ENCODE measurements around the gene HOXC4.

HOXC4 gene

DNA sequence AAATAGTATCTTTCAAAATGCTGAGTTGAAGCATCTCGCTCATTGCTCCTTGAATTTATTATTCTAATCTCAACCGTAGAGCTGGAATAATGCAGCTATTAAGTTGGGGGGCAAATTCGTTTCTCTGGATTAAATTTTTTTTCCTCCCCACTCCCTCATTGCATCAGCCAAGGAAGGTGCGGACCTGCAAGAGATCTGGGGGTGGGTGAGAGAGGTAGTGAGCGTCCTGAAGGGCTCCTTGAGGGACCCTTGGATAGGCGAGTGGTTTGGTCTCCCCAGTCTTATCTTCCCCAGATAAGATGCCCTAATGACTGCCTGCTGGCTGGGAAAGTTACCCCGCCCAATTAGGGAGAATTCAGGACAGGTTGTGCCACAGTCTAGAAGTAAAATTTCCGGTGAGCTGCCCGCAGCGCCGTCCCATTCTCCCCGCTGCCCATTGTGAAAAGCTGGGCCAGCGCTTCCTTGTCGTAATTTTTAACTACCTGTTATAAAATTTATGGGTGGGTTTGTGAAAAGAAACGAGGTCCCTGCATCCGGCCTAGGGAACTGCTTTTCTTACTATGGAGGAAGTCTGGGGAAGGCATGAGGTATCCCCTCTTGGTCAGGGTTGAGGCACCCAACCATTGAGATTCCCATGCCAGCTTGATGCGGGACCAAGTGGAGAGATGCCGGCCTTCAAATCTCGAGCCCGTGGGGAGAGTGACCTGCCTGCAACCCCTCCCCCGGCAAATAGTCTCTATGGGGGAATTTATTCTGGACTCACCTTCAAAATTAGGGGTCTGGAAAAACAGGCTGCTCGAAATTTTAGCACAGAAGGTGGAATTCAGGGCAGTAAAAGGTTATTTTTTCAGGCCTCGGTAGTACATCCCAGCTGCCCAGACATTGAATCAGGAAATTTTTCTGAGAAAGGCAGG is 38.4 kb upstream of the HOXC4 start:
- DNase-seq (ENCODE audit: low read depth, low spot score), result no peak

- DNase-seq (ENCODE audit: low read depth, low spot score), result no peak
Measured at GRCh38 chr12:54016051-54016450, 37.6 kb upstream of the HOXC4 start.

- DNase-seq (ENCODE audit: low read depth, low spot score), result no peak
Measured at GRCh38 chr12:54016478-54016964, 37.1 kb upstream of the HOXC4 start.

DNA sequence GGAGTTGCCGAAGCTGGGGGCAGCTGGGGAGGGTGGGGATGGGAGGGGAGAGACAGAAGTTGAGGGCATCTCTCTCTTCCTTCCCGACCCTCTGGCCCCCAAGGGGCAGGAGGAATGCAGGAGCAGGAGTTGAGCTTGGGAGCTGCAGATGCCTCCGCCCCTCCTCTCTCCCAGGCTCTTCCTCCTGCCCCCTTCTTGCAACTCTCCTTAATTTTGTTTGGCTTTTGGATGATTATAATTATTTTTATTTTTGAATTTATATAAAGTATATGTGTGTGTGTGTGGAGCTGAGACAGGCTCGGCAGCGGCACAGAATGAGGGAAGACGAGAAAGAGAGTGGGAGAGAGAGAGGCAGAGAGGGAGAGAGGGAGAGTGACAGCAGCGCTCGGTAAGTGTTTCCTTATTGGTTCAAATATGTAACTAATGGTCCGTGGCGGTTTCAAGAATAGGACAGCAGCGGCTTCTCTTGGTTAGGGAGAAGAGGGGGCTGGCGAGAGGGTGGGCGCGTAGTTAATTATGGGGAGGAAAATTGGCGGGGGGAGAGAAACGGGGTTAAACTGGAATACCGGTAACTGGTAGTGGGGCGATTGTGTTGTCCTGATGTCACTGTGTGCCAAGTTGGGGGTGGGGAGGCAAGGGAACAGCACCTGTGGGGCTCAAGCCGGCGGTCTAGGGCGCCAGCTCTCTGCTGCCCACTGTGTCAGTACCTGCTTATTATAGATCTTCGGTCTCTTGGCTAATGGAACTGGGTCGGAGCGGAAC is 36.4 kb upstream of the HOXC4 start:
- no peak for DNase-seq (ENCODE audit: low read depth, low spot score)

GRCh38 chr12:54017878-54018467 is 35.7 kb upstream of the HOXC4 start:
- DNase-seq (ENCODE audit: low read depth, low spot score), result peak; percentile 43

GRCh38 chr12:54018468-54018984 is 35.1 kb upstream of the HOXC4 start:
- no peak for DNase-seq (ENCODE audit: low read depth, low spot score)

GRCh38 chr12:54019091-54019811 is 34.4 kb upstream of the HOXC4 start:
- DNase-seq (ENCODE audit: low read depth, low spot score), result no peak

- DNase-seq (ENCODE audit: low read depth, low spot score), result no peak
Measured at GRCh38 chr12:54019924-54020590, 33.6 kb upstream of the HOXC4 start.

DNA sequence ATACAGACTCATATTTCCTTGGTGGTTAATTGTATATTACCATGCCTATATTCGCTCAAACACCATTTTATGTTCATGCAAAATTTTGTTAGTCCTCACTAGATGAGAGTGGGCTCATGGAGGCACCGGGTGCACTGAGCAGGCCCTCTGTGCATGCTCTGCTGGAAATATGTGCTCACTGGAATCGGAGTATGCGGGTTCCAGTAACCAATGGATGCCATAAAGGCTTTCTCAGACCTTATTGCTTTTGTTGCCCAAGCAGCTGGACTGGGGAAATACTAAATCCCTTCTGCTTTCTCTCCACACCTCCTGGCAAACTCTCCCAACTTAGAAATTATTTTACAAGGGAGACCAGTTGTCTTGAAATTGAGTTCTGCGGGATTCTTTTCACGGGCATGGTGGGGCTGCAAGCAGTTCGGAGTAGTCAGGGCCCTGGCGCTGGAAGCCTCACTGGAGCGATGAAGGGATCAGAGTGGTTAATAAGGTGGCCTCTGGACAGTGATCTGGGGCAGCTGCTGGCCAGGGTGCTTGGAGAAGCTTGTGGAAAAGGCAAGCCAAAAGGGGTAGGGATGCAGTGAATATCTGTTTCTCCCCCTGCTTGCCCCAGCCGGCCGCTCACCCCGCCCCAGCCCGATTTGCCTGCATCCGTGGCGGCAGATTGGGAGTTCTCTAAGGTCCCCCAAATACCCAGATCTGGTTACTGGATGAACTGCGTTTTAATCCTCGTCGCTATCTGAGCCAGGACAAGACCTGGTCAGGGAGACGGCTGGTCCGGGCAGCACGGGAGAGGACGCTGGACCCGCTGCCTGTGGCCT is 32.8 kb upstream of the HOXC4 start:
- DNase-seq (ENCODE audit: low read depth, low spot score), result no peak

DNA sequence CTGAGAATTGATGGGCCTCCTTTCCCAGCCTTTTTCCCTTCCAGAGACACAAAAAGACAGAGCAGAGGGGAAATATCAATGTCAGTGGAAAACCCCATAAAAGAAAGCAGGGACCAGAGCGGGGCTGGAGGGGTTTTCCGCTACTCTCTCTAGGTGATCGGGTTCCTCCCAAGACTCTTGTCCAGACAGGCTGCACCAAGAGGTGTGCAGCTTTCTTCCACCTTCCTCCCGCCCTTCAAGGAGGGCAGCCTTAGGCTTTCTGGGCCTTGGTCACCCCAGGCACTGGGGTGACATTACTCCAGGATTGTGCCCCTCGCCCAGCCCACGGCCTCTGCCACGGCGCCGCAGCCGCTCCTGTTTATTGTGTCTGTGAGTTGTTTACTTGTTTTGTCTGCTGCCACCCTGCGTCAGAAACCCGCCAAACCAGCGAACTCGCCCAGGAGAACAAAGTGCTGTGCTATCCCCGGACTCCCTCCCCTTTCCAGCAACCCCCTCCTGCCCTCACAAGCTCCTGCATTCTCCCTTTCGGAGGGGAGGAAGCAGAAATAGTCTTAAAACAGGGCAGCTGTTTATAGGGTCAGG is 32.1 kb upstream of the HOXC4 start:
- no peak for DNase-seq (ENCODE audit: low read depth, low spot score)

- DNase-seq (ENCODE audit: low read depth, low spot score), result no peak
Measured at GRCh38 chr12:54022960-54023884, 30.4 kb upstream of the HOXC4 start.

- no peak for DNase-seq (ENCODE audit: low read depth, low spot score)
Measured at GRCh38 chr12:54024127-54024526, 29.5 kb upstream of the HOXC4 start.

DNA sequence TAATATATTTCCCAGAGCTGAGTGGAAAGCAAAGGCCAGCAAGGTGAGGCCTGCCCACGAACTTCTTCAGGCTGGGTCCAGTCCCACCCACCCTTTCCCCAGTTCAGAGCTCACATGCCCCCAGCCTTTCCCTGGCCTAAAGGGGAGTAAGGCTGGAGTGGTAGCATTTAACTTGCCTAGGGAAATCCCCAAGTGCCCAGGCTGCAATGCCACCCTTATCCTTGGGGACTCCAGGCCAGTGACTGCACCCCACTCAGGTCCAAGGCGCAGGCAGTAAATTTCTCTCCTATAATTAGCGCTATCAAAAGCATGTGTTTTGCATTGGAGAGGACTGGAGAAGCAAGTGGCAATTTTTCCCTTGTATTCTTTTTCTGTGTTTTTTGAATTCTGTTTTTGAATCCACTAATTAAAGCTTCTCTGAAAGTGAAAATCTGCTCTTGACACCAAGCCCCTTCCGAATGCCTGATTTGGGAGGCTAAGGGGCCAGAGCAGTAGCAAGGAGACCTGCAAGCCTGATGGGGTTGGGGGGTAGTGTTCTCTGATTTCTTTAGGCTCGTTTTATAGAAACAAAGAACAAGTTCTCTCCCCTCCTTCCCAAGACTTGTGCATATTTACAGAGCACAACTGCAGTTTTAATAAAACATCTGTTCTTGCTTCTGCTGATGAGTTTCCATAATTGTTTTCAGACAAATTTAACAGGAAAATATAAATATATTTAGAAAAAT is 28.9 kb upstream of the HOXC4 start:
- DNase-seq (ENCODE audit: low read depth, low spot score), result no peak

DNA sequence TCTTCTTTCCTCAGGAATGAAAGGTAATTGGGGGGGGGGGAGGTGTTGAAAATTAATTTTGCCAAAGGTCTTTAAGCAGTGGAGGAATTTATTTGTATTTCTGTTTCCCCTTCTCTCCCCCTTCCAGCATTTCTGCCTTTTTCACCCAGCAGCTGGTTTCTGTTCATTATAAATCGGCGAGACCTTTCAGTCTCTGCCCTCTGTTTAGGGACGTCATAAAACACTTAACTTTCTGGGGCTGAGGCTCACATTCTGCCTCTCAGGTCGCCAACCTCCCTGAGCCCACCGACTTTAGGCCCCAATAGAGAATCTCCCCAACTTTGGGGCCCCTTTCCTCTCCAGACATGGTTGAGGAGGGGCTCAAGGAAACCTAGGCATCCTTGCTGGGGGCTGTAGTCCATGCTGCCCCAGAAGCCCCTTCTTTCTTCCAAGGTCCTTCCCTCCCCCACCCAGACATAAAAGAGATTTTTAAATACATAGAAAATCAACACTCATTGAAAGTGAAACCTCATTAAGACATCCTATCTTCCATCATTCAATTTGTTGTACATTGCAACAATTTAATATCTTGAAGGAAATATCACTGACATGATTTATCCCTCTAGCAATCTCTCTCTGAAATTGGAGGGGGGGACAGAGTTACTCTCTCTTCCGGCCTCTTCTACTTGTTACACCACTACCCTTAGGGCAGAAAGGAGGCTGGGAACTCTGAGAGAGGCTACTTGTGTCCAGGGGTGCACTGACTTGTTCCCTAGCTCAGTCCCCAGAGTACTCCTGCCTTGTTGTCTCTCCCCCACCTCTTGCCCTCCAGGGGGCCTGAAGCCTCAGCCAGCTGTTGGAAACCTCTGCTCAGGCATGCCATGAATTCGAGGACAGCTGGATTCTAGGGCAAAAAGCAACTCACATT is 27.9 kb upstream of the HOXC4 start:
- DNase-seq (ENCODE audit: low read depth, low spot score), result no peak

DNA sequence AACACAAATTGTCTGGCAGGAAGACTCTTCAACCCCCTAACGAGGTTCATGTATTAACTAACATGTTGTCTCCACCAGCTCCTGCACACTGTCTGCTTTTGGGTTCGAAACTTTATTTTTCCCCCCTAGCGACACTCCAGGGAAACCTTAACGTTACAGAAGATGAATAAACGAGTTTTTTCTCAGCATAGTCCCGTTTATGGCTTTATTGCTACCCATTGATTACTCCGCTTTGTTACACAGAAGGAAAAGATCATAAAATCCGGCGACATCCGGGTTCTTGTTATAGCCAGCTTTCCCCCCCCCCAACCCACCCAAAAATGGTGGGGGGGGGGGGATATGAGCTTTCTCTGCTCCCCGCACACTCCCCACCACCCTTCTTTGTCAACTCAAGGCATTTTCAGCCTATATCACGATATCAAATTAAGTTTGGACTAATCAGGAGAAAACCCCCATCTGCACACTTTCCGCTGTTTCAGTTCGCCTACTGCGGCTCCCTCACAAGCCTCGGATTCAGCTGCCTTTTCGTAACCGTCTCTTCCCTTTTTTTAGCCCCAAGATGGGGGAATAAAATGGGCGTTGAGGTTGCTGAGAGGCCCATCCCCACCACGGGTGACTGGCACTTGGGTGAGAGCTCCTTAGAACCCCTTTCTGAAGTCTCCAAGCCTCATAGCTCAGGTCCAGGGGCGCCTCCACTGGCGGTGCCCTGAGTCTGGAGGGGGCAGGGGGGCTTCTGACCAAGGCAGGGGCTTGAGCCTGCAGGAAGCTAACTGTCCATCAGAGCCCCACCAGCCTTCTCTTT is 26.8 kb upstream of the HOXC4 start:
- DNase-seq (ENCODE audit: low read depth, low spot score), result no peak

DNA sequence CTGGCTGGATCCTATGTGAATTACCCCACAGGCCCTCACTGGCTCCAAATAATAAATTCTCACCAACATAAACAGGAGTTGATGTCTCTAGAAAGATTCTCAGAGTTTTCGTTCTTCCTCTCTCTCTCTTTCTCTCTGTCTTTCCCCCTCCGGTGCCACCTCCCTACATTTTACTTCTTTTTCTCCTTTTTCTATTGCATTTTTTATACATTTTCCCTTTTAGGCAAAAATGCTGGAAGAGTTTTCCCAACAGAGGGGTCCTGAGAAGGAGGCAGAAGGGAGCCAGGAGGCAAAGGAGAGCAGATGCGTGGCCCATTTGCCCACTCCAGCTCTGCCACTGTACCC is 26.2 kb upstream of the HOXC4 start:
- no peak for DNase-seq (ENCODE audit: low read depth, low spot score)
